GM23338 (cell line): ENCODE measurements around the gene TBPL2. TPM values are rescaled to one million over a fixed set of nuclear protein-coding genes. Genes with fewer than 3 reads are reported as not detected.

Experiments
- ATAC-seq: fragments of 200-7000 bp; cut with Tn5 transposase; 3 replicates; pipeline ENCODE4 v1.9.1; 2020
- DNase-seq: peaks from one replicate; pipeline ENCODE4 v3.0.0-alpha.2; 2015; ENCODE audit warnings: low spot score
- H2AFZ ChIP-seq: fragments of 200-600 bp; sonication (generic); 2 replicates; pipeline ENCODE4 v1.8.0; 2016; ENCODE audit warnings: antibody characterized with exemption, mild to moderate bottlenecking, moderate library complexity
- H3F3A ChIP-seq: fragments of 200-600 bp; sonication (generic); replicated peaks from 2 replicates; pipeline ENCODE4 v1.8.0; 2017; ENCODE audit warnings: antibody characterized with exemption, mixed run types, low read depth
- H3K27ac ChIP-seq: fragments of 200-600 bp; sonication (generic); 2 replicates; pipeline ENCODE4 v1.6.1; 2016; ENCODE audit warnings: low read depth
- H3K27me3 ChIP-seq: fragments of 200-600 bp; sonication (generic); 2 replicates; pipeline ENCODE4 v1.8.0; 2016; ENCODE audit warnings: mild to moderate bottlenecking, mixed run types, moderate library complexity; ENCODE audit not compliant: insufficient read depth
- H3K36me3 ChIP-seq: fragments of 200-600 bp; sonication (generic); 2 replicates; pipeline ENCODE4 v1.8.0; 2016; ENCODE audit warnings: mild to moderate bottlenecking; ENCODE audit not compliant: insufficient read depth
- H3K4me1 ChIP-seq: fragments of 200-600 bp; sonication (generic); 2 replicates; pipeline ENCODE4 v1.8.0; 2016; ENCODE audit warnings: mild to moderate bottlenecking, moderate library complexity; ENCODE audit not compliant: insufficient read depth
- H3K4me2 ChIP-seq: fragments of 200-600 bp; sonication (generic); 2 replicates; pipeline ENCODE4 v1.7.1; 2017; ENCODE audit warnings: mixed run types
- H3K4me3 ChIP-seq: fragments of 200-600 bp; sonication (generic); 2 replicates; pipeline ENCODE4 v1.6.1; 2016; ENCODE audit warnings: mixed run types
- H3K79me2 ChIP-seq: fragments of 200-600 bp; sonication (generic); replicated peaks from 2 replicates; pipeline ENCODE4 v1.8.0; 2017; ENCODE audit warnings: mild to moderate bottlenecking; ENCODE audit not compliant: insufficient read depth
- H3K9me2 ChIP-seq: fragments of 200-600 bp; sonication (generic); 2 replicates; pipeline ENCODE4 v1.8.0; 2017; ENCODE audit not compliant: insufficient read depth
- H4K20me1 ChIP-seq: fragments of 200-600 bp; sonication (generic); replicated peaks from 2 replicates; pipeline ENCODE4 v1.8.0; 2017; ENCODE audit warnings: mild to moderate bottlenecking; ENCODE audit not compliant: insufficient read depth
- H3K27ac Mint-ChIP-seq: 2 replicates; pipeline ENCODE4 v1.8.0; 2020; ENCODE audit warnings: inconsistent platforms, mild to moderate bottlenecking, moderate library complexity, mixed read lengths
- H3K27me3 Mint-ChIP-seq: 3 replicates; pipeline ENCODE4 v1.8.0; 2022; ENCODE audit warnings: low read depth, mild to moderate bottlenecking, moderate library complexity, mixed read lengths, inconsistent platforms; ENCODE audit not compliant: insufficient read depth, poor library complexity
- H3K36me3 Mint-ChIP-seq: 3 replicates; pipeline ENCODE4 v1.8.0; 2021; ENCODE audit warnings: low read depth, mild to moderate bottlenecking, inconsistent platforms, moderate library complexity, mixed read lengths
- H3K4me1 Mint-ChIP-seq: 3 replicates; pipeline ENCODE4 v1.8.0; 2020; ENCODE audit warnings: mild to moderate bottlenecking, inconsistent platforms, mixed read lengths
- H3K4me3 Mint-ChIP-seq: 3 replicates; pipeline ENCODE4 v1.8.0; 2021; ENCODE audit warnings: moderate library complexity, mild to moderate bottlenecking, inconsistent platforms, mixed read lengths
- H3K9me3 Mint-ChIP-seq: 3 replicates; pipeline ENCODE4 v1.8.0; 2020; ENCODE audit warnings: moderate library complexity, mild to moderate bottlenecking, inconsistent platforms, mixed read lengths
- NANOG ChIP-seq: IDR thresholded peaks from 2 replicates; pipeline ENCODE4 v1.6.1; 2016; ENCODE audit warnings: antibody characterized with exemption, borderline replicate concordance
- ZNF331 ChIP-seq: fragments of 250-450 bp; sonication (Bioruptor Pico); IDR thresholded peaks from 2 replicates; pipeline ENCODE4 v1.5.0; 2020; ENCODE audit warnings: low read depth, mild to moderate bottlenecking, moderate library complexity
- polyA plus RNA-seq: library from polyadenylated mRNA; unstranded; fragments of >200 nt; fragmentation: Nextera tagmentation; extraction: Ambion mirVana; gene quantifications from 2 replicates; pipeline ENCODE4 v1.2.1, GENCODE V29; 2016
- total RNA-seq: library from RNA; depleted of rRNA; stranded (reverse); fragments of >200 nt; shearing (Covaris generic); gene quantifications from 2 replicates; pipeline ENCODE4 v1.2.3, GENCODE V29; 2014
- TF ChIP-seq, protein P1 (sequence below), 2 experiments: fragments of 200-600 bp in 1 of 2; sonication (generic) in 1 of 2; conservative IDR thresholded peaks; 2 replicates each; pipeline versions ENCODE4 v1.5.1 to v1.6.1; 2016 to 2017; ENCODE audit warnings: antibody characterized with exemption in 2 of 2, low read depth in 2 of 2, mild to moderate bottlenecking in 2 of 2, moderate library complexity in 1 of 2
- TF ChIP-seq, protein P2 (sequence below): fragments of 250-450 bp; sonication (Bioruptor Pico); IDR thresholded peaks from 2 replicates; pipeline ENCODE4 v1.5.0; 2020; ENCODE audit warnings: mild to moderate bottlenecking, moderate library complexity

TBPL2 gene
- total and polyA plus RNA-seq, 2 experiments from 2014 or later = 0.24 TPM; not detected in 1

DNA sequence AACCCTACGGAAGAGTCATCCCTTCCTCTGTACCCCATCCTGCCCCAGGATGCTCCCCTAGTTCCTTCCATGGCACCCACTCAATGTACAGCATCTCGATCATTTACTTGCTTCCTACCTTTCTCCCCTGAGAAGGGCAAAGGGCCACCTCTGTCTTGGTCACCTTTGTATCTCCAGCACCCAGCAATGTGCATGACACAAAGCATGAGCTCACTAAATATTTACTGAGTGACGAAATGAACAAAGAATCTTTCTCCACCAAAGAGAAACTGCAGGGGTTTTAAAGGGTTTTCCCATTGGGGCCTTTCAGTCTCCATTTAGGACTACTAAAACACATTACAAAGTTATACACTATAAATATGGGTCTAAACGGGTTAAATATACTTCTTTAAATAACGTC, 59.4 kb downstream of the TBPL2 start:
- Histone ChIP-seq H3K27ac (no peak overlapping the region), H3K36me3 (peaks cover 19% of the 10 kb centered on the region), H2AFZ (no peak overlapping the region), H3K4me3 (no peak overlapping the region), H3K4me2 (no peak overlapping the region), H3K79me2 (no peaks in the 10 kb centered on the region), H3F3A (no peaks in the 10 kb centered on the region), H4K20me1 (peaks cover 3% of the 10 kb centered on the region), H3K9me2 (no peaks in the 10 kb centered on the region), H3K27me3 (no peaks in the 10 kb centered on the region), H3K4me1 (no peaks in the 10 kb centered on the region)
- Mint-ChIP-seq H3K27me3 (peaks cover 2% of the 10 kb centered on the region), H3K4me1 (no peaks in the 10 kb centered on the region), H3K4me3 (no peak overlapping the region), H3K27ac (no peak overlapping the region), H3K36me3 (peaks cover 33% of the 10 kb centered on the region), H3K9me3 (no peaks in the 10 kb centered on the region)
- no peak for ATAC-seq
- DNase-seq = no peak
- TF ChIP-seq NANOG (no peak), ZNF331 (CRISPR knock-in tag) (no peak)

DNA sequence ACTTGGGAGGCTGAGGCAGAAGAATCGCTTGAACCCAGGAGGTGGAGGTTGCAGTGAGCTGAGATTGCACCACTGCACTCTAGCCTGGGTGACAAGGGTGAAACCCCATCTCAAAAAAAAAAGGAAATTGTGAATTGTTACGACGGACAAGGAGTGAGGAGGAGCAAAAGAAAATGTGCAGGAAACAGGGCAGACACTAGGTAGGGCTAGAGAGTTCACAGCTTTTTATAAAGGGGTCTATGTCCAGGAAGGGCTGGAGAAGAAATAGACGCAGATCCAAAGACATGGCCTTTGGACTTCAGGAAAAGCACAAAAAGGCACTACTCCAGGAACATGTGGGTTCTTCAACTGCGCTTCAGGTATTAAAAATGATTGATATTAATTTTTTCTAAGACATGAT, 63.2 kb downstream of the TBPL2 start:
- Histone ChIP-seq H3K4me3 (no peak overlapping the region), H3K36me3 (peaks cover 34% of the 10 kb centered on the region), H3K79me2 (no peaks in the 10 kb centered on the region), H3K9me2 (no peaks in the 10 kb centered on the region), H3K4me2 (no peak overlapping the region), H2AFZ (no peak overlapping the region), H4K20me1 (peaks cover 7% of the 10 kb centered on the region), H3K27me3 (no peaks in the 10 kb centered on the region), H3F3A (no peaks in the 10 kb centered on the region), H3K27ac (no peak overlapping the region), H3K4me1 (no peaks in the 10 kb centered on the region)
- H3K4me1 Mint-ChIP-seq = no peaks in the 10 kb centered on the region
- no peaks in the 10 kb centered on the region for H3K9me3 Mint-ChIP-seq
- H3K27ac Mint-ChIP-seq = no peak overlapping the region
- ATAC-seq = no peak; the same call in 1 of the 3 replicates
- H3K36me3 Mint-ChIP-seq = peaks cover 35% of the 10 kb centered on the region
- peak; percentile 8 for DNase-seq
- TF ChIP-seq, protein P1, sequence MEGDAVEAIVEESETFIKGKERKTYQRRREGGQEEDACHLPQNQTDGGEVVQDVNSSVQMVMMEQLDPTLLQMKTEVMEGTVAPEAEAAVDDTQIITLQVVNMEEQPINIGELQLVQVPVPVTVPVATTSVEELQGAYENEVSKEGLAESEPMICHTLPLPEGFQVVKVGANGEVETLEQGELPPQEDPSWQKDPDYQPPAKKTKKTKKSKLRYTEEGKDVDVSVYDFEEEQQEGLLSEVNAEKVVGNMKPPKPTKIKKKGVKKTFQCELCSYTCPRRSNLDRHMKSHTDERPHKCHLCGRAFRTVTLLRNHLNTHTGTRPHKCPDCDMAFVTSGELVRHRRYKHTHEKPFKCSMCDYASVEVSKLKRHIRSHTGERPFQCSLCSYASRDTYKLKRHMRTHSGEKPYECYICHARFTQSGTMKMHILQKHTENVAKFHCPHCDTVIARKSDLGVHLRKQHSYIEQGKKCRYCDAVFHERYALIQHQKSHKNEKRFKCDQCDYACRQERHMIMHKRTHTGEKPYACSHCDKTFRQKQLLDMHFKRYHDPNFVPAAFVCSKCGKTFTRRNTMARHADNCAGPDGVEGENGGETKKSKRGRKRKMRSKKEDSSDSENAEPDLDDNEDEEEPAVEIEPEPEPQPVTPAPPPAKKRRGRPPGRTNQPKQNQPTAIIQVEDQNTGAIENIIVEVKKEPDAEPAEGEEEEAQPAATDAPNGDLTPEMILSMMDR (conservative IDR thresholded peaks at IDR 0.05; ENCODE audit: low read depth in 2 of 2) = peak in 1 of 2 experiments; percentile 32; a peak in 3 of 4 replicates
- no peak for TF ChIP-seq ZNF331 (CRISPR knock-in tag)
- H3K4me3 Mint-ChIP-seq = no peak overlapping the region
- H3K27me3 Mint-ChIP-seq = peaks cover 4% of the 10 kb centered on the region

DNA sequence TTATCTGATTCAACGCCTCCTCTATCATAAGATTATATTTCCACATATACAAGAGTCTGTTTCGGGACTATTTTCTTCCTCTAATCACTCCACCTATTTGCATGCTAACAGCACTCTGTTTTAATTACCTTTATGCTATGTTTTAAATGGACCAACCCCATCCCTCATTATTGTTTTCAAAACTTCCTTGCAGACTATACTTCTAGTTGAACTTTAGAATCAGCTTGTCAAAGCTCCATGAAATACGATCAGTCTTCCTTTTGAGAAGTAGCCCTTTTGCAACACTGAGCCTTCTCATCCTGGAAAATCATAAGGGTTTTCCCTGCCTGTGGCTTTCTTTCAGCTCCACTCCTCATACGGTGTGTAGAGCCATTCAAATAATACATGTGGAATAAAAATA, 65.6 kb downstream of the TBPL2 start:
- Histone ChIP-seq H3K4me2 (no peak overlapping the region), H3F3A (no peaks in the 10 kb centered on the region), H3K4me3 (no peak overlapping the region), H3K4me1 (no peaks in the 10 kb centered on the region), H2AFZ (no peak overlapping the region), H3K27me3 (no peaks in the 10 kb centered on the region), H3K79me2 (no peaks in the 10 kb centered on the region), H3K27ac (no peak overlapping the region), H4K20me1 (0 out of 2 replicates have a peak, but pooled peaks cover 5% of the 10 kb centered on the region), H3K36me3 (peaks cover 18% of the 10 kb centered on the region; the same call in 1 of the 2 replicates), H3K9me2 (no peaks in the 10 kb centered on the region)
- Mint-ChIP-seq H3K9me3 (no peaks in the 10 kb centered on the region), H3K4me3 (no peak overlapping the region), H3K27ac (no peak overlapping the region), H3K27me3 (peaks cover 5% of the 10 kb centered on the region), H3K4me1 (no peaks in the 10 kb centered on the region), H3K36me3 (peaks cover 27% of the 10 kb centered on the region)
- DNase-seq = no peak
- ATAC-seq = no peak
- TF ChIP-seq, protein P1 (conservative IDR thresholded peaks at IDR 0.05; ENCODE audit: low read depth in 2 of 2) = no peak
- TF ChIP-seq, protein P2, sequence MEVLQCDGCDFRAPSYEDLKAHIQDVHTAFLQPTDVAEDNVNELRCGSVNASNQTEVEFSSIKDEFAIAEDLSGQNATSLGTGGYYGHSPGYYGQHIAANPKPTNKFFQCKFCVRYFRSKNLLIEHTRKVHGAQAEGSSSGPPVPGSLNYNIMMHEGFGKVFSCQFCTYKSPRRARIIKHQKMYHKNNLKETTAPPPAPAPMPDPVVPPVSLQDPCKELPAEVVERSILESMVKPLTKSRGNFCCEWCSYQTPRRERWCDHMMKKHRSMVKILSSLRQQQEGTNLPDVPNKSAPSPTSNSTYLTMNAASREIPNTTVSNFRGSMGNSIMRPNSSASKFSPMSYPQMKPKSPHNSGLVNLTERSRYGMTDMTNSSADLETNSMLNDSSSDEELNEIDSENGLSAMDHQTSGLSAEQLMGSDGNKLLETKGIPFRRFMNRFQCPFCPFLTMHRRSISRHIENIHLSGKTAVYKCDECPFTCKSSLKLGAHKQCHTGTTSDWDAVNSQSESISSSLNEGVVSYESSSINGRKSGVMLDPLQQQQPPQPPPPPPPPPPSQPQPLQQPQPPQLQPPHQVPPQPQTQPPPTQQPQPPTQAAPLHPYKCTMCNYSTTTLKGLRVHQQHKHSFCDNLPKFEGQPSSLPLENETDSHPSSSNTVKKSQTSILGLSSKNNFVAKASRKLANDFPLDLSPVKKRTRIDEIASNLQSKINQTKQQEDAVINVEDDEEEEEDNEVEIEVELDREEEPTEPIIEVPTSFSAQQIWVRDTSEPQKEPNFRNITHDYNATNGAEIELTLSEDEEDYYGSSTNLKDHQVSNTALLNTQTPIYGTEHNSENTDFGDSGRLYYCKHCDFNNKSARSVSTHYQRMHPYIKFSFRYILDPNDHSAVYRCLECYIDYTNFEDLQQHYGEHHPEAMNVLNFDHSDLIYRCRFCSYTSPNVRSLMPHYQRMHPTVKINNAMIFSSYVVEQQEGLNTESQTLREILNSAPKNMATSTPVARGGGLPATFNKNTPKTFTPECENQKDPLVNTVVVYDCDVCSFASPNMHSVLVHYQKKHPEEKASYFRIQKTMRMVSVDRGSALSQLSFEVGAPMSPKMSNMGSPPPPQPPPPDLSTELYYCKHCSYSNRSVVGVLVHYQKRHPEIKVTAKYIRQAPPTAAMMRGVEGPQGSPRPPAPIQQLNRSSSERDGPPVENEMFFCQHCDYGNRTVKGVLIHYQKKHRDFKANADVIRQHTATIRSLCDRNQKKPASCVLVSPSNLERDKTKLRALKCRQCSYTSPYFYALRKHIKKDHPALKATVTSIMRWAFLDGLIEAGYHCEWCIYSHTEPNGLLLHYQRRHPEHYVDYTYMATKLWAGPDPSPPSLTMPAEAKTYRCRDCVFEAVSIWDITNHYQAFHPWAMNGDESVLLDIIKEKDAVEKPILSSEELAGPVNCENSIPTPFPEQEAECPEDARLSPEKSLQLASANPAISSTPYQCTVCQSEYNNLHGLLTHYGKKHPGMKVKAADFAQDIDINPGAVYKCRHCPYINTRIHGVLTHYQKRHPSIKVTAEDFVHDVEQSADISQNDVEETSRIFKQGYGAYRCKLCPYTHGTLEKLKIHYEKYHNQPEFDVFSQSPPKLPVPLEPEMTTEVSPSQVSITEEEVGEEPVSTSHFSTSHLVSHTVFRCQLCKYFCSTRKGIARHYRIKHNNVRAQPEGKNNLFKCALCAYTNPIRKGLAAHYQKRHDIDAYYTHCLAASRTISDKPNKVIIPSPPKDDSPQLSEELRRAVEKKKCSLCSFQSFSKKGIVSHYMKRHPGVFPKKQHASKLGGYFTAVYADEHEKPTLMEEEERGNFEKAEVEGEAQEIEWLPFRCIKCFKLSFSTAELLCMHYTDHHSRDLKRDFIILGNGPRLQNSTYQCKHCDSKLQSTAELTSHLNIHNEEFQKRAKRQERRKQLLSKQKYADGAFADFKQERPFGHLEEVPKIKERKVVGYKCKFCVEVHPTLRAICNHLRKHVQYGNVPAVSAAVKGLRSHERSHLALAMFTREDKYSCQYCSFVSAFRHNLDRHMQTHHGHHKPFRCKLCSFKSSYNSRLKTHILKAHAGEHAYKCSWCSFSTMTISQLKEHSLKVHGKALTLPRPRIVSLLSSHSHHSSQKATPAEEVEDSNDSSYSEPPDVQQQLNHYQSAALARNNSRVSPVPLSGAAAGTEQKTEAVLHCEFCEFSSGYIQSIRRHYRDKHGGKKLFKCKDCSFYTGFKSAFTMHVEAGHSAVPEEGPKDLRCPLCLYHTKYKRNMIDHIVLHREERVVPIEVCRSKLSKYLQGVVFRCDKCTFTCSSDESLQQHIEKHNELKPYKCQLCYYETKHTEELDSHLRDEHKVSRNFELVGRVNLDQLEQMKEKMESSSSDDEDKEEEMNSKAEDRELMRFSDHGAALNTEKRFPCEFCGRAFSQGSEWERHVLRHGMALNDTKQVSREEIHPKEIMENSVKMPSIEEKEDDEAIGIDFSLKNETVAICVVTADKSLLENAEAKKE (CRISPR knock-in tag) = no peak
